Adrenal gland (tissue), 12 donors: Measurements from ENCODE around the gene PIEZO1. TPM values are rescaled to one million over a fixed set of nuclear protein-coding genes. Genes with fewer than 3 reads are reported as not detected.

ENCODE experiments used
- DNase-seq, 7 donors: peaks; one replicate each; pipeline ENCODE4 v3.0.0-alpha.2; 2019 to 2020
- H3K27ac ChIP-seq, 5 donors: fragments of 200-600 bp; sonication (generic) in 4 of 5; 1 replicate in 3 of 5; 2 replicates in 2 of 5; pipeline versions ENCODE4 v1.5.1 to v1.8.0; 2016 to 2020; ENCODE audit warnings: mild to moderate bottlenecking in 1 of 5
- H3K27me3 ChIP-seq: fragments of 200-600 bp; 2 replicates; pipeline ENCODE4 v1.8.0; 2021
- H3K36me3 ChIP-seq, 2 donors: fragments of 200-600 bp; replicated peaks in 1 of 2; 1 replicate in 1 of 2; 2 replicates in 1 of 2; pipeline versions ENCODE4 v1.5.1 to v1.8.0; 2018 to 2022
- H3K4me1 ChIP-seq, 2 donors: fragments of 200-600 bp; replicated peaks in 1 of 2; 1 replicate in 1 of 2; 2 replicates in 1 of 2; pipeline versions ENCODE4 v1.5.1 to v1.8.0; 2018 to 2021
- H3K4me3 ChIP-seq, 4 donors: fragments of 200-600 bp; sonication (generic) in 3 of 4; one replicate each; pipeline ENCODE4 v1.5.1; 2016 to 2018
- H3K9me3 ChIP-seq, 3 donors: fragments of 200-600 bp; sonication (generic) in 1 of 3; replicated peaks in 1 of 3; 1 replicate in 2 of 3; 2 replicates in 1 of 3; pipeline versions ENCODE4 v1.5.1 to v1.8.0; 2016 to 2021
- POLR2A ChIP-seq, 2 donors: fragments of 450-650 bp; IDR thresholded peaks; one replicate each; pipeline ENCODE4 v1.6.1; 2017; ENCODE audit warnings: antibody characterized with exemption in 2 of 2, mild to moderate bottlenecking in 2 of 2, moderate library complexity in 1 of 2
- WGBS, 4 donors: extraction: QIAGEN DNeasy Blood & Tissue Kit in 2 of 4; methylation state at CpG; one replicate each; pipeline versions ENCODE4 v1.1.5 to v1.1.7; 2013 to 2017; 5-methylcytosine and 5-hydroxymethylcytosine counted together
- intact Hi-C, 2 donors: fragments of 100-400 bp; cut with DNase I; formaldehyde crosslinking; loops; one replicate each; pipeline versions ENCODE4 v1.14.1 to v1.15.0; 2022 to 2023
- polyA plus RNA-seq, 3 donors: library from polyadenylated mRNA; stranded (reverse); fragments of 200-250 nt in 2 of 3; fragments of 350-450 nt in 1 of 3; fragmentation: Illumina TruSeq in 1 of 3; extraction: RNeasy Lipid Tissue Mini Kit (QIAGEN cat#74804) in 1 of 3; gene quantifications; one replicate each; pipeline ENCODE4 v1.2.3, GENCODE V29; 2013 to 2014
- total RNA-seq, 9 donors: library from RNA; depleted of rRNA in 4 of 9; stranded (reverse); fragments of >200 nt in 4 of 9; fragments of 120-200 nt in 1 of 9; fragmentation: NEBNext Ultra II Directional in 1 of 9; extraction: Animal tissue kit (Norgen Biotek cat#: 25700) in 1 of 9; gene quantifications; one replicate each; pipeline versions ENCODE4 v1.1.0 to v1.2.4, GENCODE V29; 2013 to 2023
- TF ChIP-seq, protein P1 (sequence below), 6 experiments: fragments of 450-650 bp in 4 of 6; fragments of 200-600 bp in 2 of 6; sonication (generic) in 1 of 6; IDR thresholded peaks; 1 replicate in 5 of 6; 2 replicates in 1 of 6; pipeline versions ENCODE4 v1.5.1 to v1.8.0; 2016 to 2021; ENCODE audit warnings: antibody characterized with exemption in 6 of 6, mild to moderate bottlenecking in 2 of 6, moderate library complexity in 1 of 6
- donor health status: healthy with polysubstance abuse.
- donor health status: Bipolar disorder and iron deficiency.
- donor health status: DM: yes; HTN: yes; CAD: no.
- donor health status: DM: no; HTN: no; CAD: no.
- donor health status: DM: no; HTN: no; CAD: no.
- donor health status: DM: yes; HTN: yes; CAD: no.

PIEZO1 gene
- total and polyA plus RNA-seq, 12 donors, result 7.9 to 327 (median 92.4) TPM

DNA sequence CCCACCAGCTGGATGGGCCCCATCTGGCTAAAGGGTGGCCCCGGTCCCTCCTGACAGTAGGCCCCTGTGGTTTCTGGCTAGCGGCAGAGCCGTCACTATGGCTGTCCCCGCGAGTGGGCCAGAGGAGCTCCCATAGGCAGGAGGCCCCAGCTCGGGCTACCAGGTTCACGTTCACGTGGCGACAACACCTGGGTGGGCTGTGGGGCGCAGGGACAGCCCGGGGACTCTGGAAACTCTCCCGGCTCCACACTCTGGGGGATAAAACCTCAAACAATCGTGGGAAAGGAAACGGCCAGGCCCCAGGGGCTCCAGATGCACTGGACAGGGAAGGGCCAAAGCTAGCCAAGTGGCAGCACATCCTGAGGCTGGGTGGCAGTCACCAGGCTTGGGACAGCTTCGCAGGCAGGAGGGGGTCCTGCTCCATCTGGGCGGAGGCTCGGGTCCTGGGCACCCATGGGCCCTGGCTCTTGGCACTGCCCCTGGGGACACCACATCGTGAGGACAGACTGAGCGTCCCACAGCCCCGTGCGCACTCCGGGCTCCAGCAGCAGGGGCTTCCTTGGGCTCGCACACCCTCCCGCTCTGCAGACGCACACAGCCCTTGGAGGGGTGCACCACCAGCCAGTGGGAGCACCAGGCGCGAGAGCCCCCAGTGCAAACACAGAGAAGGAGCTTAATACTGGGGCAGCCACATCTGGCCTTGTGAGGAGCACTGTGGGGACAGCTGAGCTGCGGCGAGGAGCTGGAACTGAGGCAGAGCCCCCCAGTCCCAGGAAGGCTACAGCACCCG lies 83.2 kb downstream of the PIEZO1 start:
- Histone ChIP-seq H3K27ac (peak overlapping the region in 4 of 5 donors; percentile 19 to 77 (median 60)), H3K9me3 (no peaks in the 10 kb centered on the region), H3K4me3 (no peak overlapping the region), H3K27me3 (no peaks in the 10 kb centered on the region), H3K4me1 (peaks cover 20 to 44% of the 10 kb centered on the region in 2 donors), H3K36me3 (peaks cover 0 to 36% of the 10 kb centered on the region in 2 donors)
- no peak for TF ChIP-seq POLR2A (IDR thresholded peaks at IDR 0.05)
- TF ChIP-seq, protein P1, sequence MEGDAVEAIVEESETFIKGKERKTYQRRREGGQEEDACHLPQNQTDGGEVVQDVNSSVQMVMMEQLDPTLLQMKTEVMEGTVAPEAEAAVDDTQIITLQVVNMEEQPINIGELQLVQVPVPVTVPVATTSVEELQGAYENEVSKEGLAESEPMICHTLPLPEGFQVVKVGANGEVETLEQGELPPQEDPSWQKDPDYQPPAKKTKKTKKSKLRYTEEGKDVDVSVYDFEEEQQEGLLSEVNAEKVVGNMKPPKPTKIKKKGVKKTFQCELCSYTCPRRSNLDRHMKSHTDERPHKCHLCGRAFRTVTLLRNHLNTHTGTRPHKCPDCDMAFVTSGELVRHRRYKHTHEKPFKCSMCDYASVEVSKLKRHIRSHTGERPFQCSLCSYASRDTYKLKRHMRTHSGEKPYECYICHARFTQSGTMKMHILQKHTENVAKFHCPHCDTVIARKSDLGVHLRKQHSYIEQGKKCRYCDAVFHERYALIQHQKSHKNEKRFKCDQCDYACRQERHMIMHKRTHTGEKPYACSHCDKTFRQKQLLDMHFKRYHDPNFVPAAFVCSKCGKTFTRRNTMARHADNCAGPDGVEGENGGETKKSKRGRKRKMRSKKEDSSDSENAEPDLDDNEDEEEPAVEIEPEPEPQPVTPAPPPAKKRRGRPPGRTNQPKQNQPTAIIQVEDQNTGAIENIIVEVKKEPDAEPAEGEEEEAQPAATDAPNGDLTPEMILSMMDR (IDR thresholded peaks at IDR 0.05), result no peak
- intact Hi-C loops, result no loop called here
- DNase-seq, result no peak
- 70 to 86% (median 76%) methylated on average over 11 to 30 of the region's 30 CpGs for WGBS, 4 donors

DNA sequence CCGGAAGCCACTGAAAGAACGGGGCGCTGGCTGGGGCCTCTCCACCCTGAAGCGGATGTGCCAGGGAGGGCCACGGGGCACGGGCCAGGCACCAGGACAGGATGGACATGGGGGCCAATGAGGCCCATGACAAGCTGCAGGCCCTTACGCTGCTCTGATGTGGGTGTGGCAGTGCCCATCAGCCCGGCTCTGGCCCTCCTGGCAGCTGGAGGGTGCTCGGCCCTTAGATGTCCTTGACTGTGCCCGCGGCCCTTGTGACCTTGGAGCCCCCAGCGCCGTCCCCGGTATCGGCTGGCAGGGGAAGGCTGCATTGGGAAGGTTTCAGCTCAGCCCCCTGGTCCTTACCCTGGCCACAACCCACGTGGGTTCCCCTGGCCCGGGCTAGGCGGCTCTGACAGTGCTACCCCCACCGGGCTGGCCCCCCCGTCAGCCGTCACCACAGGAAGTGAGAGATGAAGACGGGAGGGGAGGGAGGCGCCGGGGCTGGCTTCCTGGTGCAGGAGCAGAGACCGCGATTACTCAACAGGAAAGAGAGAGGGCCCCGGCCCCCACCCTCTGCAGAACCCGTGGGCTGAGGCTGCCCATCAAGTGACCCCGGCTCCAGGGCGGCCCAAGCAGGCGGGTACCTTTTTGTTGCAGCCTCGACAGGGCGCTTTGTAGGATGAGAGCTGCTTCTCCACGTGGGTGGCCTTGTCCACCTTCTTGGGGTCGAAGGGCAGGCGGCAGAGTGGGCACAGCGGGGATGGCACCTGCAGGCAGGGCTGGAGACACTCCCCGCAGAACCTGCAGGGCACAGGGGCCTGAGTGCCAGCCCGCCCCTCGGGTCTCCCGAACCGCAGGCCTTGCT lies 84.2 kb downstream of the PIEZO1 start:
- Histone ChIP-seq H3K9me3 (no peaks in the 10 kb centered on the region), H3K36me3 (peaks cover 0 to 40% of the 10 kb centered on the region in 2 donors), H3K27ac (peak overlapping the region in 4 of 5 donors; percentile 49 to 77 (median 66)), H3K4me3 (no peak overlapping the region), H3K4me1 (peaks cover 23 to 42% of the 10 kb centered on the region in 2 donors), H3K27me3 (no peaks in the 10 kb centered on the region)
- intact Hi-C loops, result no loop called here
- 26 to 45% (median 34%) methylated on average over 13 to 42 of the region's 42 CpGs for WGBS, 4 donors
- TF ChIP-seq, protein P1 (IDR thresholded peaks at IDR 0.05), result no peak
- no peak for TF ChIP-seq POLR2A (IDR thresholded peaks at IDR 0.05)
- peak; percentile 82 to 97 (median 95) for DNase-seq

DNA sequence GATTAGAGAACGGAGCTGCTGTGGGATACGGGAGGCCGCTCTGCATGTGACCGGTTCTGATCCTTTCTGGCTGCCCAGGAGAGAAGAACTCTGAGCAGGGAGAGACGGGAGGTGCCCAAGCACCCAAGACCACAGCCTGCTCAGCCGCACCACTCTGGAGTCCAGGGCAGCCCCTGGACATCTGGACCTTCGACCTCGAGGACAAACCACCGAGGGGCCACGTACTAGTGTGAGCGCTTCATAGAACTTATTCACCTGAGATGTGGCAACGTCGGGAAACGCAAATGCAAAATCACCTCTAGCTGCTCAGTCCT lies 84.7 kb downstream of the PIEZO1 start:
- Histone ChIP-seq H3K27ac (peak overlapping the region in 3 of 5 donors; percentile 60 to 77 (median 60)), H3K4me3 (no peak overlapping the region), H3K27me3 (no peaks in the 10 kb centered on the region), H3K36me3 (peaks cover 0 to 40% of the 10 kb centered on the region in 2 donors), H3K4me1 (peaks cover 21 to 38% of the 10 kb centered on the region in 2 donors), H3K9me3 (no peaks in the 10 kb centered on the region)
- WGBS, 4 donors, result 64 to 69% (median 66%) methylated on average over 10 to 14 of the region's 14 CpGs
- no peak for TF ChIP-seq POLR2A (IDR thresholded peaks at IDR 0.05)
- TF ChIP-seq, protein P1 (IDR thresholded peaks at IDR 0.05), result no peak
- no peak for DNase-seq
- intact Hi-C loops, result no loop called here

DNA sequence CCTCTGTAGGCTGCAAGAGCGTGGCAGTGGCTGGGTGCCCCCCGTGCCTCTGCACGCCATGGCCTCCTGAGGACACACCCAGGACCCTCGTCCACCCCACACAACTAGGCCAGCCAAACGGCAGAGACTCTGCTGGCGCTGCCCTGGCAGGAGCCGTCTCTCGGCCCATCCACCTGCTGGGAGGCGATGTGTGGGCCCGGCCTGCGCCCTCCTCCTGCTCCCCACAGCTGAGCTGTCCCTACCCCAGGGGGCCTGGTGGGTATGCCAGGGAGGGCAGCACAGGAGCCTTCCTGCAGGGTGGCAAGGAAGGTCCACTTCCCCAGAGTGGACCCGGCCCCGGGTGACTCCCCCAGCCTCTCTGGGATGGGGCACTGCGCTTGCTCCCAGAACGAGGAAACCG lies 85.8 kb downstream of the PIEZO1 start:
- Histone ChIP-seq H3K4me1 (peaks cover 16 to 27% of the 10 kb centered on the region in 2 donors), H3K27me3 (no peaks in the 10 kb centered on the region), H3K9me3 (no peaks in the 10 kb centered on the region), H3K36me3 (peaks cover 0 to 40% of the 10 kb centered on the region in 2 donors), H3K27ac (no peak overlapping the region), H3K4me3 (no peak overlapping the region)
- DNase-seq, result no peak
- intact Hi-C loops, result no loop called here
- 88 to 97% (median 92%) methylated on average over 5 to 16 of the region's 16 CpGs for WGBS, 4 donors
- TF ChIP-seq, protein P1 (IDR thresholded peaks at IDR 0.05), result no peak
- no peak for TF ChIP-seq POLR2A (IDR thresholded peaks at IDR 0.05)
